Thymus (tissue), 11 donors: ENCODE measurements around the gene ALCAM. TPM values are rescaled to one million over a fixed set of nuclear protein-coding genes. Genes with fewer than 3 reads are reported as not detected.

Source experiments
- DNase-seq, 9 donors: peaks; one replicate each; pipeline ENCODE4 v3.0.0-alpha.2; 2013; ENCODE audit warnings: low spot score in 9 of 9, low read depth in 6 of 9, missing footprints in 1 of 9
- H3K27ac ChIP-seq, 2 donors: one replicate each; pipeline ENCODE4 v1.5.1; 2013; ENCODE audit warnings: control low read depth in 1 of 2, low read depth in 1 of 2, low read length in 1 of 2, mild to moderate bottlenecking in 1 of 2, moderate library complexity in 1 of 2
- H3K27me3 ChIP-seq, 2 donors: one replicate each; pipeline ENCODE4 v1.5.1; 2013; ENCODE audit warnings: low read length in 1 of 2; ENCODE audit not compliant: control insufficient read depth in 2 of 2, insufficient read depth in 1 of 2
- H3K36me3 ChIP-seq, 2 donors: one replicate each; pipeline ENCODE4 v1.5.1; 2013; ENCODE audit warnings: low read length in 1 of 2, mild to moderate bottlenecking in 1 of 2, moderate library complexity in 1 of 2; ENCODE audit not compliant: control insufficient read depth in 2 of 2, insufficient read depth in 2 of 2
- H3K4me1 ChIP-seq, 2 donors: one replicate each; pipeline ENCODE4 v1.5.1; 2013; ENCODE audit warnings: low read length in 2 of 2; ENCODE audit not compliant: control insufficient read depth in 2 of 2, insufficient read depth in 2 of 2
- H3K4me3 ChIP-seq, 2 donors: one replicate each; pipeline ENCODE4 v1.5.1; 2013; ENCODE audit warnings: low read length in 2 of 2, control low read depth in 1 of 2, mild to moderate bottlenecking in 1 of 2
- H3K9me3 ChIP-seq, 2 donors: one replicate each; pipeline ENCODE4 v1.5.1; 2013; ENCODE audit warnings: low read length in 1 of 2, mild to moderate bottlenecking in 1 of 2; ENCODE audit not compliant: control insufficient read depth in 2 of 2, insufficient read depth in 1 of 2
- WGBS: extraction: QIAGEN DNeasy Blood & Tissue Kit; methylation state at CpG from one replicate; pipeline ENCODE4 v1.1.7; 2013; 5-methylcytosine and 5-hydroxymethylcytosine counted together
- polyA plus RNA-seq: library from polyadenylated mRNA; stranded (reverse); fragments of 200-250 nt; gene quantifications from one replicate; pipeline ENCODE4 v1.2.3, GENCODE V29; 2013
- total RNA-seq: library from RNA; stranded (reverse); fragments of 120-200 nt; gene quantifications from one replicate; pipeline ENCODE4 v1.2.4, GENCODE V29; 2013
- donor health status: healthy.

ALCAM gene
- total and polyA plus RNA-seq, 2 donors: 28.4 to 38.3 TPM

DNA sequence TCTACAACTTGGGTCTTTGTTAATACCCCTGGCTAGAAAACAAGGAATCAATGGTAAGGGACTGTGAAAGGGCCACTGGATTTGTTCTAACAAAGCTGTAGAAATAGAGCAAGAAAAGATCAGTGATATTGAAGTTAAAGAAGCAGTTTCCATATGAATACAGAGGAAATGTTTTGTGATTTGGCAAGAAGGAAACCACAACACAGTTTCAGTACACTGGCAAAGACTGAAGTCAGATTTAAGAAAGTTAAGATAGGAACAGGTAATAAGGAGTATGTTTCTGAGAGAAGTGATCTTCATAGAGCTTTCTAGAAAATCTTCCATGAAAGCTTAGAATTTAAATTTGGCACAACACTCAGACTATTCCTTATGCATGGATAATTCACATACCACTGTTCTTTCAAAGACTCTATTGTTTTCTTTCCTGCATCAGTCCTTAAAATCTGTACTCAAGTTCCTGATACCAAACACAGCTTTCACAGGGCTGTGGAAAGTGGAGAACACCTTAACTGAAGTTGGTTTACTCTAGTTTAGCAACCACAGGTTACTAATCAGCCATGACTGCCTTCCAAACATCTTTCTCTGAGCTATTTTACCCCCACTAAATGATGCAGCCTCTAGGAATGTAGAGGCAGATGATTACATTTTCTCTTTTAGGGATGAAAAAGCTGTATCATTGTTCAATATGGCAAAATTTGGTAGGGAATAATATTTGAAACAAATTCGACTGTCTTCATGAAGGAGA is 32.4 kb upstream of the ALCAM start:
- H3K36me3 ChIP-seq: no peaks in the 10 kb centered on the region
- no peaks in the 10 kb centered on the region for H3K9me3 ChIP-seq
- no peaks in the 10 kb centered on the region for H3K27me3 ChIP-seq
- WGBS: 97% methylated on average over 1 of the region's 1 CpG
- H3K4me1 ChIP-seq: no peaks in the 10 kb centered on the region
- no peak overlapping the region for H3K4me3 ChIP-seq
- H3K27ac ChIP-seq: no peak overlapping the region
- DNase-seq: no peak

DNA sequence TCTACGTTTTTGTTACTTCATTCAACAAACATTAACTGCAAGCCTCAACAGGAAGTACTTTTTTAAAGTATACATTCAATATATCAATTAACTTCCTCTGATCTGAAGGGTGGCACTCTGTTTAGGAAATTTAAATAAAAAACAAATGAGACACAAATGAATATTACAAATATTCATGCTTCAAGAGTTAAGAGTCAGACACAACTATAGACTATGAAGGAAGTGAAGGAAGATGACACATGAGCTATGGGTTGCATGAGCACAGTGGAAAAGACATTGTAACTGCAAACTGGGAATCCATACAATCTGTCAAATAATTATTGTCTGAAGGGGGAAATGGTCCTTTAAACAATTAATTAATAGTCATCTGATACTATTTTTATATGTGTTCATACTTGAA is 26.8 kb upstream of the ALCAM start:
- Histone ChIP-seq H3K27ac (no peak overlapping the region), H3K27me3 (no peaks in the 10 kb centered on the region), H3K9me3 (no peaks in the 10 kb centered on the region), H3K4me1 (no peaks in the 10 kb centered on the region), H3K36me3 (no peaks in the 10 kb centered on the region), H3K4me3 (no peak overlapping the region)
- WGBS: 72% methylated on average over 1 of the region's 1 CpG
- DNase-seq: no peak

DNA sequence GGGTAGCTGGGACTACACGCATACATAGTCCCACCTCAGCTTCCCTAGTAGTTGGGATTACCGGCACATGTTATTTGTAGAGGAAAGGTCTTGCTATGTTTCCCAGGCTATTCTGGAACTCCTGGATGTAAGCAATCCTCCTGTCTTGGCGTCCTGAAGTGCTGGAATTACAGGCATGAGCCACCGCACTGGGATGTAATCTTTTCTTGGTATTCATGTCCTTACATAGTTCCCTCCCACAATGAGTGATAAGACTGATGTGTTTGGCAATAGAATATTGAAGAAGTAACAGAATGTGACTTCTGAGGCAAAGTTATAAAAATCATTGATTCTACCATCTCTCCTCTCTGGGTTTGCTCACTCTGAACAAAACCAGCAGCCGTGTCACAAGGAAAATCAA is 22.7 kb upstream of the ALCAM start:
- 76% methylated on average over 5 of the region's 5 CpGs for WGBS
- no peaks in the 10 kb centered on the region for H3K4me1 ChIP-seq
- H3K36me3 ChIP-seq: no peaks in the 10 kb centered on the region
- no peak for DNase-seq
- no peaks in the 10 kb centered on the region for H3K27me3 ChIP-seq
- no peaks in the 10 kb centered on the region for H3K9me3 ChIP-seq
- H3K27ac ChIP-seq: no peak overlapping the region
- H3K4me3 ChIP-seq: no peak overlapping the region

DNA sequence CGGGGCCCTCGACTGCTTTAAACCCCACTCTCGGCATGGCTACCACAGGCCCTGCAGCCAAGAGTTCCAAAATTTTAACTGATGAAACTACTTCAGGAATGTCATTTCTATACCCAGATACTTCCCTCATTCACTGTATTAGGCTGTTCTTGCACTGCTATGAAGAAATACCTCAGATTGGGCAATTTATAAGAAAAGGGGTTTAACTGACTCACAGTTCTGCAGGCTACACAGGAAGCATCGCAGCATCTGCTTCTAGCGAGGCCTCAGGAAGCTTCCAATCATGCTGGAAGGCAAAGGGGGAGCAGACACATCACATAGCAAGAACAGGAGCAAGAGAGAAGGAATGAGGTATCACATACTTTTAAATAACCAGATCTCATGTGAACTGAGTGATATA is 21.6 kb upstream of the ALCAM start:
- Histone ChIP-seq H3K27ac (no peak overlapping the region), H3K36me3 (no peaks in the 10 kb centered on the region), H3K4me3 (no peak overlapping the region), H3K9me3 (no peaks in the 10 kb centered on the region), H3K4me1 (no peaks in the 10 kb centered on the region), H3K27me3 (no peaks in the 10 kb centered on the region)
- 98% methylated on average over 5 of the region's 5 CpGs for WGBS
- no peak for DNase-seq

DNA sequence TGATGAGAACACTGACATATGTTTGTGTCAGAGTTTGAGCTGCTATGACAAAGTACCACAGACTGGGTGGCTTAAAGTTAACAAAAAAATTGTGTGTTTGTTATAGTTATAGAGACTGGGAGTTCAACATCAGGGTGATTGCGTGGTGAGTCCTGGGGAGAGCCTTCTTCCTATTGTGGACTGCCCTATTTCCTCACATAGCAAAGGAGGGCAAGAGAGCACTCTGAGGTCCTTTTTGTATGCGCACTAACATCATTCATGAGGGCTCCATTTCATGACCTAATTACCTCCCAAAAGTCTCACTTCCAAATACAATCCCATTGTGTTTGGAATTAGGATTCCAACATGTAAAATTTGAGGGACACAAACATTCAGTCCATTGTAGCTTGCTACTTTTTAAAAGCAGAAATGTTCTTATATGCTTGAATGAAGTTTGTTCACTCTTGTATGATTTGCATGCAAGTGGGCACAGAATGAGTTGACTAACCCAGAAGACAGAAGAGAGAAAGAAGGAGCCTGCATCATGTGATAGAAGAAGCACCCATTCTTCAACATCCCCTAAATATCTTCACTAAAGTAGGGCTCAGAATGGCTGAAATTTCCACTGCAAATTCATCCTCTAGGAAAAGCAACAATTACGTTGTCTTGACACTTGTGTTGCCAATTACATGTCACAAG is 18.9 kb upstream of the ALCAM start:
- H3K27me3 ChIP-seq: peaks cover 0 to 5% of the 10 kb centered on the region in 2 donors
- H3K9me3 ChIP-seq: no peaks in the 10 kb centered on the region
- DNase-seq: no peak
- H3K4me3 ChIP-seq: no peak overlapping the region
- WGBS: 96% methylated on average over 3 of the region's 3 CpGs
- no peak overlapping the region for H3K27ac ChIP-seq
- H3K4me1 ChIP-seq: no peaks in the 10 kb centered on the region
- no peaks in the 10 kb centered on the region for H3K36me3 ChIP-seq

DNA sequence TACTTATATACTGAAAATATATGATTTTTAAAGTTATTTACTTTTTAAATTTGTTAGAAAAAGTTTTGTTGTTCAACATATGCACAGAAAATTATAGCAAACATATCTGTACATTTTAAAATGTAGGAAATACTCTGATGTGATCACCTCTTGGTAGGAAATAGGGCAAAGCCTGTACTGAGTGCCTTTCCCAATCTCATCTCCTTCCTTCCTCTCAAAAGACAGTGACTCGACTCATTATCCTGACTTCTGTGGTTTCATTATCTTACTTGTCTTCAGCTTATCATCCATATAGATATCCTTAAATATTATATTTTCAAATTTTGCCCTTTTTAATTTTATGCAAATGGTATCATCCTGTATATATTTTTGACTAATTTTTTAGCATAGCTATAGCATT is 18.4 kb upstream of the ALCAM start:
- 82% methylated on average over 1 of the region's 1 CpG for WGBS
- Histone ChIP-seq H3K4me3 (no peak overlapping the region), H3K27me3 (peaks cover 0 to 10% of the 10 kb centered on the region in 2 donors), H3K9me3 (no peaks in the 10 kb centered on the region), H3K36me3 (no peaks in the 10 kb centered on the region), H3K27ac (no peak overlapping the region), H3K4me1 (no peaks in the 10 kb centered on the region)
- DNase-seq: no peak

DNA sequence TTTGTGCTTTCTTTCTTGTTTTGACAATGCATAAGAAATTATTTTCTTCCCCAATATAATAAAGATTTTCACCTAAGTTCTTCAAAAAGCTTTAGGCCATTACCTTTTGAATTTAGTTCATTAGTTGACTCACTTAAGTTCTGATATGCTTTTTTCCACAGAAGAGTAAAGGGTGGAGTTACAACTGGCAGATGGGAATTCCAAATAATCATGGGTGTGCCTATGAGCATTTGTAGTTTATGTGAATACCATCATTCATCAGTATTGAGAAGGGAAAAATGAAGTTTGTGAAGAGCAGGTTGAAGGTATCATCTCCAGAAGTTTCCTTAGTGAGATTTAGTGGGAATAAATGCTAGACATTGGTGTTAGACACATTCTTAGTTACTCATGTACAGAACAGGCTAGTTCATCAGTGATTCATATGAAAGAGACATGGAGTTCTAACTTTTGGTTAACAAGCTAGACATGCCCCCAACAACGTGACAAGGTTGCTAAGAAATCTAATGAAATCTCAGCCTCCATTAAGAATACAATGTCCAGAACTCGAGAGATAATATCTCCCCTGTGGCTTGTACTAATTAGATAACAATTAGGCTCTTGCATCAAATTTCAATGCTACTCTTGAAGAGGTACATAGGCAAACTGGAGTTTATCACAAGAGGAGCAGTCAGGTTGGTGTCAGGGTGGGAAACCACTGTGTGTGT is 16.9 kb upstream of the ALCAM start:
- Histone ChIP-seq H3K27me3 (peaks cover 2 to 24% of the 10 kb centered on the region in 2 donors), H3K4me3 (no peak overlapping the region), H3K4me1 (peaks cover 0 to 4% of the 10 kb centered on the region in 2 donors), H3K9me3 (peaks cover 0 to 6% of the 10 kb centered on the region in 2 donors), H3K36me3 (no peaks in the 10 kb centered on the region), H3K27ac (no peak overlapping the region)
- no peak for DNase-seq
- 90% methylated on average over 2 of the region's 2 CpGs for WGBS

DNA sequence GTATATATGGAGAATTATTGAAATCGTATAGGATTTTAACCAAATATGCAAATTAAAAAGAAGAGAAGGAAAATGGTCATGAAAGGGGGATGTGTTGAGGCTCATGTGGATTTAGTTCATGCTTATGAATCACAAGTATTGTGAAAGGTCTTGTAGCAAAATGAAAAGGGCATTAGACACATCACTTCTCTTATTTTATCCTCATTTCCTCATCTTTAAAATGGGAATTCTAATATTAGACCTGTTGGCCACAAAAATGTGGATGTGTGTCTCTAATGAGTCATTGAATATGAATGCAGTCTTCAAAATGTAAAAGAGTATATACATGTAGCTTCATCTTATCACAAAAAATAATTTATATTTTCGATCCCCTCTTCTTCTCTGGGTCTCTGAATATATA is 14.9 kb upstream of the ALCAM start:
- peaks cover 2 to 24% of the 10 kb centered on the region in 2 donors for H3K27me3 ChIP-seq
- DNase-seq: no peak
- H3K27ac ChIP-seq: no peak overlapping the region
- H3K9me3 ChIP-seq: peaks cover 0 to 6% of the 10 kb centered on the region in 2 donors
- H3K4me3 ChIP-seq: no peak overlapping the region
- no peaks in the 10 kb centered on the region for H3K36me3 ChIP-seq
- H3K4me1 ChIP-seq: peaks cover 0 to 4% of the 10 kb centered on the region in 2 donors
- WGBS: 88% methylated on average over 2 of the region's 2 CpGs

DNA sequence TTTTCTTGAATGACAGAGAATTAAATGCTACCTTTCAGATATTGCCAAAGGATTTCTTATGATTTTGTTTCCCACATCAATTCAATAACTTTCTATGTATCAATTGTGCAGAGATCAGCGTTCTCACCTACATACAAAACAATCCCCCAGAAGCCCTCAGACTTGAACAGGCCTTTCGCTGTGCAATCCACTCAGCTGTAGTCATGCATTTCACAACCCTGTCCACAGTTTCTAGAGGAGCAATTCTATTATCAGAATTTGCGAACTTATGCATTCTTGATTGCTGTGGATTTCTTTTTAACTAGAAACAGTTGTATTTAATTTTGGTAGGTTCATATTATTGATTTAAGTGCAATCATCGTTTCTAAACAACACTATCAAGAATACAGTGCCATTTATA is 13.7 kb upstream of the ALCAM start:
- 97% methylated on average over 4 of the region's 4 CpGs for whole genome bisulfite sequencing
- H3K27ac ChIP-seq: no peak overlapping the region

More for the DNA sequence above, 13.7 kb upstream of the ALCAM start:
- Histone ChIP-seq H3K9me3 (peaks cover 0 to 6% of the 10 kb centered on the region in 2 donors), H3K27me3 (peaks cover 2 to 24% of the 10 kb centered on the region in 2 donors), H3K36me3 (no peaks in the 10 kb centered on the region), H3K4me3 (no peak overlapping the region), H3K4me1 (peaks cover 0 to 4% of the 10 kb centered on the region in 2 donors)
- DNase-seq: no peak
